OCI-LY1 (cell line): ENCODE data around the gene FAM210B.

ENCODE experiments used
- H2AFZ ChIP-seq: fragments of 200-600 bp; sonication (generic), shearing (Covaris generic); 2 replicates; pipeline ENCODE4 v1.6.0; 2014; ENCODE audit warnings: antibody characterized with exemption, mild to moderate bottlenecking, low read length
- H3F3A ChIP-seq: fragments of 200-600 bp; sonication (generic), shearing (Covaris generic); 2 replicates; pipeline ENCODE4 v1.6.0; 2014; ENCODE audit warnings: mild to moderate bottlenecking, antibody characterized with exemption, low read length, moderate library complexity; ENCODE audit not compliant: insufficient read depth
- H3K27ac ChIP-seq: fragments of 200-600 bp; sonication (generic); 2 replicates; pipeline ENCODE4 v1.5.1; 2014; ENCODE audit warnings: low read length, mixed run types, mild to moderate bottlenecking, low read depth; ENCODE audit not compliant: poor library complexity, severe bottlenecking
- H3K27me3 ChIP-seq: fragments of 200-600 bp; sonication (generic); 2 replicates; pipeline ENCODE4 v1.6.0; 2014; ENCODE audit warnings: antibody characterized with exemption, mild to moderate bottlenecking, low read length, moderate library complexity; ENCODE audit not compliant: insufficient read depth
- H3K36me3 ChIP-seq: fragments of 200-600 bp; sonication (generic); 2 replicates; pipeline ENCODE4 v1.6.1; 2014; ENCODE audit warnings: mild to moderate bottlenecking, antibody characterized with exemption, low read length, moderate library complexity, mixed read lengths; ENCODE audit not compliant: insufficient read depth
- H3K4me1 ChIP-seq: fragments of 200-600 bp; sonication (generic); 2 replicates; pipeline ENCODE4 v1.5.1; 2014; ENCODE audit warnings: mild to moderate bottlenecking, low read length, moderate library complexity; ENCODE audit not compliant: insufficient read depth, severe bottlenecking
- H3K4me2 ChIP-seq: fragments of 200-600 bp; sonication (generic), shearing (Covaris generic); 2 replicates; pipeline ENCODE4 v1.6.1; 2014; ENCODE audit warnings: low read length
- H3K4me3 ChIP-seq: fragments of 200-600 bp; sonication (generic); 2 replicates; pipeline ENCODE4 v1.5.1; 2014; ENCODE audit warnings: low read length, low read depth, mild to moderate bottlenecking, mixed read lengths; ENCODE audit not compliant: poor library complexity, severe bottlenecking
- H3K79me2 ChIP-seq: fragments of 200-600 bp; shearing (Covaris generic); 2 replicates; pipeline ENCODE4 v1.6.1; 2016; ENCODE audit warnings: mixed run types, low read length, mixed read lengths; ENCODE audit not compliant: insufficient read depth
- H3K9ac ChIP-seq: fragments of 200-600 bp; sonication (generic), shearing (Covaris generic); 2 replicates; pipeline ENCODE4 v1.6.1; 2014; ENCODE audit warnings: mild to moderate bottlenecking, low read length, mixed read lengths
- H3K9me2 ChIP-seq: fragments of 200-600 bp; sonication (generic), shearing (Covaris generic); 2 replicates; pipeline ENCODE4 v1.6.1; 2014; ENCODE audit warnings: low read depth, mild to moderate bottlenecking, low read length, mixed read lengths
- H3K9me3 ChIP-seq: fragments of 200-600 bp; shearing (Covaris generic); 2 replicates; pipeline ENCODE4 v1.6.1; 2014; ENCODE audit warnings: low read length, mixed read lengths
- H4K20me1 ChIP-seq: fragments of 200-600 bp; sonication (generic), shearing (Covaris generic); 2 replicates; pipeline ENCODE4 v1.6.0; 2016; ENCODE audit warnings: mild to moderate bottlenecking, low read length; ENCODE audit not compliant: insufficient read depth
- EZH2 ChIP-seq: fragments of 200-600 bp; sonication (generic), shearing (Covaris generic); IDR thresholded peaks from 2 replicates; pipeline ENCODE4 v1.8.0; 2017; ENCODE audit warnings: borderline replicate concordance, mixed run types, mild to moderate bottlenecking, antibody characterized with exemption, low read length, moderate library complexity, mixed read lengths
- TF ChIP-seq, protein P1 (sequence below): fragments of 200-600 bp; sonication (generic), shearing (Covaris generic); IDR thresholded peaks from 2 replicates; pipeline ENCODE4 v1.5.1; 2017; ENCODE audit warnings: mild to moderate bottlenecking, antibody characterized with exemption, low read length, moderate library complexity, mixed read lengths

Gene FAM210B

DNA sequence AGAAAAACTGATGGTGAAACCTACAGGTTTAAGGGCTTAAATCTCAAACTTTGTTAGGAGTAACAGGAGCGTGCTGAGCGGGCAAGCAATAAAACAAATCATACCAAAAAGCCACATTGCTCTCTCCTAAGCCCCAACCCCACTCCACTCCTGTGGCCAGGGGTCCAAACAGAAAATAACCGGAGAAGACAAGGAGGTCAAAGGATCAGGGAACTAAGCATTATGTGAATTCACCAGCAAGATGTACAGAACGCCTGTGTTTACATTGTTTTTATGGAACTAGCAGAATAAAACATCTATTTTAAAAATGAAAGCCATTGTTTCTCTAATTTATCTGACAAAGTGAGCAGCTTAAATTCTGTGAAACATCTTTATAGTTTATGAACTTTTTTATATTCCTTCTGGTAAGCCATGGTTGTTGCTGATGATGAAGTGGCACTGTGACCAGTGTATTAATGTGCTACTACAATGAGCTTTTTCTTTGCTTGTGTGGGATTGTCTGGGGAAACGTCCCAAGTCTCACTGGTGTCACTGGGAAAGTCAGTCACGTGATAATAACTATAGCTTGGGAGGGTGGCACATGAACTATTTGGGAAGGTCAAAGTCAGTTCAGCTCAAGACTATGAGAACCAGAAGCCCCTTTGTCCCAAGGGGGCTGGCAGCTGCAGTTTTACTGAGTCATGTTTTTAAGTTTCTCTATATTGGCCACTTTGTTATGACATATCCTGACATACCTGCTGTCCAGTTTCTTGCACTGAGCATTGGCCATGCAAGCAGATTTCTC lies 9.8 kb downstream of the FAM210B start:
- H3K79me2 ChIP-seq: no peaks in the 10 kb centered on the region
- no peaks in the 10 kb centered on the region for H3F3A ChIP-seq
- no peak overlapping the region for H3K4me3 ChIP-seq
- no peak for TF ChIP-seq EZH2
- TF ChIP-seq, protein P1, sequence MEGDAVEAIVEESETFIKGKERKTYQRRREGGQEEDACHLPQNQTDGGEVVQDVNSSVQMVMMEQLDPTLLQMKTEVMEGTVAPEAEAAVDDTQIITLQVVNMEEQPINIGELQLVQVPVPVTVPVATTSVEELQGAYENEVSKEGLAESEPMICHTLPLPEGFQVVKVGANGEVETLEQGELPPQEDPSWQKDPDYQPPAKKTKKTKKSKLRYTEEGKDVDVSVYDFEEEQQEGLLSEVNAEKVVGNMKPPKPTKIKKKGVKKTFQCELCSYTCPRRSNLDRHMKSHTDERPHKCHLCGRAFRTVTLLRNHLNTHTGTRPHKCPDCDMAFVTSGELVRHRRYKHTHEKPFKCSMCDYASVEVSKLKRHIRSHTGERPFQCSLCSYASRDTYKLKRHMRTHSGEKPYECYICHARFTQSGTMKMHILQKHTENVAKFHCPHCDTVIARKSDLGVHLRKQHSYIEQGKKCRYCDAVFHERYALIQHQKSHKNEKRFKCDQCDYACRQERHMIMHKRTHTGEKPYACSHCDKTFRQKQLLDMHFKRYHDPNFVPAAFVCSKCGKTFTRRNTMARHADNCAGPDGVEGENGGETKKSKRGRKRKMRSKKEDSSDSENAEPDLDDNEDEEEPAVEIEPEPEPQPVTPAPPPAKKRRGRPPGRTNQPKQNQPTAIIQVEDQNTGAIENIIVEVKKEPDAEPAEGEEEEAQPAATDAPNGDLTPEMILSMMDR: no peak
- H3K9me2 ChIP-seq: no peaks in the 10 kb centered on the region
- no peaks in the 10 kb centered on the region for H3K4me1 ChIP-seq
- H3K36me3 ChIP-seq: peaks cover 47% of the 10 kb centered on the region
- H2AFZ ChIP-seq: no peak overlapping the region
- H3K27me3 ChIP-seq: no peaks in the 10 kb centered on the region
- H3K27ac ChIP-seq: no peak overlapping the region
- H3K9ac ChIP-seq: no peak overlapping the region
- H4K20me1 ChIP-seq: no peaks in the 10 kb centered on the region; the same call in 1 of the 2 replicates
- H3K9me3 ChIP-seq: no peaks in the 10 kb centered on the region
- no peak overlapping the region for H3K4me2 ChIP-seq

GRCh38 chr20:56369179-56369578 lies 10.4 kb downstream of the FAM210B start:
- H3K36me3 ChIP-seq: peaks cover 53% of the 10 kb centered on the region
- TF ChIP-seq EZH2: no peak
- TF ChIP-seq, protein P1: no peak
- H3K4me2 ChIP-seq: no peak overlapping the region
- no peaks in the 10 kb centered on the region for H3K9me3 ChIP-seq
- no peak overlapping the region for H3K27ac ChIP-seq
- H3K4me3 ChIP-seq: no peak overlapping the region
- H3K4me1 ChIP-seq: no peaks in the 10 kb centered on the region
- no peaks in the 10 kb centered on the region for H3F3A ChIP-seq
- no peaks in the 10 kb centered on the region for H3K9me2 ChIP-seq
- H3K79me2 ChIP-seq: no peaks in the 10 kb centered on the region
- H2AFZ ChIP-seq: no peak overlapping the region
- H3K27me3 ChIP-seq: no peaks in the 10 kb centered on the region
- no peaks in the 10 kb centered on the region; the same call in 1 of the 2 replicates for H4K20me1 ChIP-seq
- no peak overlapping the region for H3K9ac ChIP-seq

- H3K36me3 ChIP-seq: peaks cover 81% of the 10 kb centered on the region
- no peak overlapping the region for H2AFZ ChIP-seq
- H3K9me2 ChIP-seq: no peaks in the 10 kb centered on the region
- TF ChIP-seq, protein P1: no peak
- no peak for TF ChIP-seq EZH2
- no peaks in the 10 kb centered on the region for H3K4me1 ChIP-seq
- H3K79me2 ChIP-seq: no peaks in the 10 kb centered on the region
- no peak overlapping the region for H3K4me3 ChIP-seq
- H3K4me2 ChIP-seq: no peak overlapping the region
- no peak overlapping the region for H3K9ac ChIP-seq
- no peaks in the 10 kb centered on the region for H3K27me3 ChIP-seq
- no peaks in the 10 kb centered on the region for H3K9me3 ChIP-seq
- no peak overlapping the region for H3K27ac ChIP-seq
- no peaks in the 10 kb centered on the region for H3F3A ChIP-seq
- no peaks in the 10 kb centered on the region; the same call in 1 of the 2 replicates for H4K20me1 ChIP-seq
Observed at GRCh38 chr20:56371977-56372376, 13.2 kb downstream of the FAM210B start.
